IMR-90 (cell line): ENCODE results near the gene PALM3. TPM values are rescaled to one million over a fixed set of nuclear protein-coding genes. Genes with fewer than 3 reads are reported as not detected.

ENCODE experiments used
- ATAC-seq: fragments of 200-7000 bp; cut with Tn5 transposase; 2 replicates; pipeline ENCODE4 v1.9.1; 2020; ENCODE audit warnings: low read depth, mild to moderate bottlenecking, moderate library complexity
- BruUV-seq: library from RNA; stranded (reverse); fragments of 400-500 nt; replicated peaks from 2 replicates; lab custom pipeline; 2021; lab: Mats Ljungman, UMichigan
- CTCF ChIA-PET: fragments of 300-600 bp; formaldehyde crosslinking; extraction: SDS; loops from one replicate; lab custom pipeline; 2021; ENCODE audit warnings: antibody characterized with exemption; lab: Yijun Ruan, JAX
- POLR2A ChIA-PET: fragments of 300-600 bp; sonication (Branson Sonifier 250); formaldehyde crosslinking; loops from one replicate; lab custom pipeline; 2022; ENCODE audit warnings: antibody characterized with exemption; ENCODE audit not compliant: unreplicated experiment; lab: Charles Lee
- DNase-seq: peaks from one replicate; pipeline ENCODE4 v3.0.0; 2013
- H2AFZ ChIP-seq: replicated peaks from 2 replicates; pipeline ENCODE3; 2013; ENCODE audit warnings: low read length, mild to moderate bottlenecking; ENCODE audit not compliant: poor library complexity
- H2AK5ac ChIP-seq: 2 replicates; pipeline ENCODE4 v1.6.1; 2013; ENCODE audit warnings: low read depth, low read length, inconsistent platforms
- H2AK9ac ChIP-seq: replicated peaks from 2 replicates; pipeline ENCODE3; 2013; ENCODE audit warnings: mild to moderate bottlenecking, low read depth, low read length, moderate library complexity; ENCODE audit not compliant: poor library complexity
- H2BK120ac ChIP-seq: 2 replicates; pipeline ENCODE4 v1.6.1; 2013; ENCODE audit warnings: low read depth, low read length, inconsistent platforms
- H2BK15ac ChIP-seq: 3 replicates; pipeline ENCODE4 v1.6.1; 2013; ENCODE audit warnings: low read depth, low read length, inconsistent platforms
- H2BK20ac ChIP-seq: 2 replicates; pipeline ENCODE4 v1.6.1; 2013; ENCODE audit warnings: low read depth, mild to moderate bottlenecking, inconsistent platforms, low read length, moderate library complexity
- H2BK5ac ChIP-seq: 2 replicates; pipeline ENCODE4 v1.6.1; 2013; ENCODE audit warnings: mild to moderate bottlenecking, low read depth, low read length, inconsistent platforms; ENCODE audit not compliant: poor library complexity, severe bottlenecking
- H3K14ac ChIP-seq: replicated peaks from 2 replicates; pipeline ENCODE4 v1.6.1; 2013; ENCODE audit warnings: low read depth, low read length, inconsistent platforms
- H3K18ac ChIP-seq: 2 replicates; pipeline ENCODE4 v1.6.1; 2013; ENCODE audit warnings: low read depth, low read length, control low read depth
- H3K23ac ChIP-seq: 2 replicates; pipeline ENCODE4 v1.6.1; 2013; ENCODE audit warnings: low read depth, low read length, inconsistent platforms
- H3K27ac ChIP-seq: 2 replicates; pipeline ENCODE4 v1.5.1; 2013; ENCODE audit warnings: mild to moderate bottlenecking, control low read depth, low read length; ENCODE audit not compliant: insufficient read depth
- H3K27me3 ChIP-seq: 2 replicates; pipeline ENCODE4 v1.6.1; 2013; ENCODE audit warnings: low read length; ENCODE audit not compliant: control insufficient read depth, insufficient read depth
- H3K36me3 ChIP-seq: 2 replicates; pipeline ENCODE4 v1.6.1; 2013; ENCODE audit warnings: low read length, mixed read lengths; ENCODE audit not compliant: control insufficient read depth, insufficient read depth
- H3K4ac ChIP-seq: 2 replicates; pipeline ENCODE4 v1.6.1; 2013; ENCODE audit warnings: low read depth, low read length, inconsistent platforms
- H3K4me1 ChIP-seq: 2 replicates; pipeline ENCODE4 v1.6.1; 2013; ENCODE audit warnings: low read length, mixed read lengths; ENCODE audit not compliant: control insufficient read depth, insufficient read depth
- H3K4me2 ChIP-seq: 2 replicates; pipeline ENCODE4 v1.6.1; 2013; ENCODE audit warnings: low read depth, mild to moderate bottlenecking, control low read depth, low read length, moderate library complexity
- H3K4me3 ChIP-seq: 2 replicates; pipeline ENCODE4 v1.5.1; 2013; ENCODE audit warnings: low read depth, mild to moderate bottlenecking, control low read depth, low read length, moderate library complexity; ENCODE audit not compliant: insufficient read depth
- H3K56ac ChIP-seq: 2 replicates; pipeline ENCODE4 v1.6.1; 2013; ENCODE audit warnings: low read length, inconsistent platforms; ENCODE audit not compliant: insufficient read depth; ENCODE audit errors: extremely low read depth
- H3K79me1 ChIP-seq, 2 experiments: 2 replicates each; pipeline ENCODE4 v1.6.1; 2013; ENCODE audit warnings: low read length in 2 of 2, inconsistent platforms in 1 of 2, low read depth in 1 of 2
- H3K9ac ChIP-seq: 2 replicates; pipeline ENCODE4 v1.6.1; 2013; ENCODE audit warnings: low read depth, low read length, control low read depth
- H3K9me1 ChIP-seq: 2 replicates; pipeline ENCODE4 v1.6.1; 2013; ENCODE audit warnings: low read length, inconsistent platforms; ENCODE audit not compliant: insufficient read depth
- H3K9me3 ChIP-seq: 2 replicates; pipeline ENCODE4 v1.6.1; 2013; ENCODE audit warnings: low read length; ENCODE audit not compliant: control insufficient read depth, insufficient read depth
- H4K20me1 ChIP-seq: 2 replicates; pipeline ENCODE4 v1.6.1; 2013; ENCODE audit warnings: low read length, inconsistent platforms; ENCODE audit not compliant: insufficient read depth
- H4K5ac ChIP-seq: 2 replicates; pipeline ENCODE4 v1.6.1; 2013; ENCODE audit warnings: mild to moderate bottlenecking, low read depth, low read length, control low read depth
- H4K8ac ChIP-seq, 2 experiments: 2 replicates each; pipeline ENCODE4 v1.6.1; 2013; ENCODE audit warnings: low read depth in 2 of 2, low read length in 2 of 2, control low read depth in 1 of 2, inconsistent platforms in 1 of 2
- H4K91ac ChIP-seq: 2 replicates; pipeline ENCODE4 v1.6.1; 2013; ENCODE audit warnings: low read depth, low read length, inconsistent platforms; ENCODE audit not compliant: insufficient read depth
- BHLHE40 ChIP-seq: fragments of 150-350 bp; IDR thresholded peaks from 2 replicates; pipeline ENCODE4 v1.6.1; 2016; ENCODE audit warnings: mild to moderate bottlenecking, low read depth, low read length
- CEBPB ChIP-seq: IDR thresholded peaks from 2 replicates; pipeline ENCODE4 v1.6.1; 2012; ENCODE audit warnings: low read depth, low read length, improper control_type of control experiment
- CTCF ChIP-seq: conservative IDR thresholded peaks from 2 replicates; pipeline ENCODE4 v1.5.1; 2012; ENCODE audit warnings: mild to moderate bottlenecking, low read depth, low read length, improper control_type of control experiment
- MAFK ChIP-seq: IDR thresholded peaks from 2 replicates; pipeline ENCODE4 v1.6.1; 2012; ENCODE audit warnings: low read depth, low read length, improper control_type of control experiment
- MAZ ChIP-seq: IDR thresholded peaks from 2 replicates; pipeline ENCODE4 v1.6.1; 2012; ENCODE audit warnings: low read depth, mild to moderate bottlenecking, low read length, improper control_type of control experiment, moderate library complexity, borderline replicate concordance
- POLR2A ChIP-seq: IDR thresholded peaks from 2 replicates; pipeline ENCODE4 v1.6.1; 2012; ENCODE audit warnings: mild to moderate bottlenecking, low read depth, low read length
- RCOR1 ChIP-seq: IDR thresholded peaks from 2 replicates; pipeline ENCODE4 v1.6.1; 2012; ENCODE audit warnings: mild to moderate bottlenecking, low read length, improper control_type of control experiment; ENCODE audit not compliant: insufficient replicate concordance
- RFX5 ChIP-seq: IDR thresholded peaks from 2 replicates; pipeline ENCODE4 v1.8.0; 2012; ENCODE audit warnings: low read depth, mild to moderate bottlenecking, low read length, moderate library complexity
- SMC3 ChIP-seq: fragments of 150-350 bp; IDR thresholded peaks from 2 replicates; pipeline ENCODE4 v1.6.1; 2016; ENCODE audit warnings: low read depth, mild to moderate bottlenecking, antibody characterized with exemption, low read length, moderate library complexity
- USF2 ChIP-seq: fragments of 150-350 bp; IDR thresholded peaks from 2 replicates; pipeline ENCODE4 v1.6.1; 2017; ENCODE audit warnings: mild to moderate bottlenecking, antibody characterized with exemption, low read length, low read depth
- WGBS, 2 experiments: methylation state at CpG; one replicate each; pipeline versions ENCODE4 v1.1.5 to v1.1.7; 2013; ENCODE audit warnings: missing lambda C conversion rate in 2 of 2; ENCODE audit not compliant: insufficient read length in 1 of 2; ENCODE audit errors: extremely low coverage in 2 of 2; 5-methylcytosine and 5-hydroxymethylcytosine counted together
- dilution Hi-C: fragments of 300-500 bp; cut with HindIII; formaldehyde crosslinking; loops from one replicate; pipeline ENCODE4 v1.14.3; 2018; ENCODE audit warnings: low sequenced_read_pairs; ENCODE audit not compliant: unreplicated experiment
- in situ Hi-C: fragments of 300-500 bp; cut with MboI; formaldehyde crosslinking; loops from 3 replicates; pipeline ENCODE4 v1.14.3; 2019; ENCODE audit warnings: low sequenced_read_pairs, inconsistent platforms, mixed read lengths
- intact Hi-C: fragments of 100-400 bp; cut with micrococcal nuclease; formaldehyde crosslinking; loops from 2 replicates; pipeline ENCODE4 v1.10.0; 2022
- polyA plus RNA-seq, 3 experiments: library from polyadenylated mRNA; depleted of rRNA; stranded (reverse); fragments of >200 nt; gene quantifications; 2 replicates each; pipeline ENCODE4 v1.2.3, GENCODE V29; 2012; ENCODE audit warnings: low replicate concordance in 1 of 3
- total RNA-seq: library from RNA; depleted of rRNA; stranded (reverse); fragments of >200 nt; gene quantifications from 2 replicates; pipeline ENCODE4 v1.2.3, GENCODE V29; 2012

Gene PALM3
- total and polyA plus RNA-seq, 2 of the 4 experiments (the other 2 are of a cell fraction), result 0.18 to 0.84 TPM

GRCh38 chr19:14094854-14095253, 33.0 kb upstream of the PALM3 start:
- dilution Hi-C loops, result no loop called here
- H2AK9ac ChIP-seq, result no peak overlapping the region
- no peak overlapping the region for H2BK5ac ChIP-seq
- 100% methylated on average over 2 of the region's 7 CpGs; no CpG with 5 or more reads in 1 of the 2 experiments for WGBS, 2 experiments
- H3K9ac ChIP-seq, result no peak overlapping the region
- H3K18ac ChIP-seq, result no peak overlapping the region
- H2BK120ac ChIP-seq, result no peak overlapping the region
- no peak overlapping the region for H4K91ac ChIP-seq
- peaks cover 8% of the 10 kb centered on the region for H3K9me3 ChIP-seq
- no peak overlapping the region for H2AFZ ChIP-seq
- no peaks in the 10 kb centered on the region; a peak in 1 of 4 replicates for H3K79me1 ChIP-seq
- H3K36me3 ChIP-seq, result peaks cover 19% of the 10 kb centered on the region
- H2BK20ac ChIP-seq, result no peak overlapping the region
- no peak overlapping the region for H4K8ac ChIP-seq
- CTCF ChIA-PET, result interaction anchor here (0.7 to 1.1 kb wide), 2 partner anchors 35 to 42 kb away, joined by 3 to 4 read pairs; partner anchors contain the start of gene ASF1B
- no peak overlapping the region for H3K14ac ChIP-seq
- TF ChIP-seq MAZ, result no peak
- TF ChIP-seq USF2, result no peak
- no peak for TF ChIP-seq POLR2A
- no peak for TF ChIP-seq BHLHE40
- TF ChIP-seq RCOR1, result no peak
- no peak for TF ChIP-seq SMC3
- TF ChIP-seq MAFK, result no peak
- no peak for TF ChIP-seq CTCF
- no peak for TF ChIP-seq RFX5
- no peak for TF ChIP-seq CEBPB
- intact Hi-C loops, result no loop called here
- POLR2A ChIA-PET, result no interaction called here
- H2AK5ac ChIP-seq, result no peak overlapping the region
- H3K27ac ChIP-seq, result no peak overlapping the region
- no peak overlapping the region for H3K4me3 ChIP-seq
- no peak overlapping the region for H3K56ac ChIP-seq
- H3K9me1 ChIP-seq, result peaks cover 3% of the 10 kb centered on the region; the same call in 1 of the 2 replicates
- no peak for ATAC-seq
- H2BK15ac ChIP-seq, result no peak overlapping the region
- no peak overlapping the region for H4K5ac ChIP-seq
- in situ Hi-C loops, result loop anchor here (25.0 kb wide), 1 partner anchor 333 kb away; the partner anchor contains the start of genes C19orf53 and MRI1
- no peak for DNase-seq
- no peaks in the 10 kb centered on the region for H4K20me1 ChIP-seq
- no peak overlapping the region for H3K4ac ChIP-seq
- no peak overlapping the region for H3K23ac ChIP-seq
- no peaks in the 10 kb centered on the region for H3K4me1 ChIP-seq
- no peak overlapping the region for H3K4me2 ChIP-seq
- BruUV-seq, result no TSS peak
- H3K27me3 ChIP-seq, result no peaks in the 10 kb centered on the region
